Right lobe of liver (tissue), 6 donors: ENCODE data around the gene AQP12A. TPM values are rescaled to one million over a fixed set of nuclear protein-coding genes. Genes with fewer than 3 reads are reported as not detected.

Experiments
- ATAC-seq, 4 donors: fragments of 200-7000 bp; cut with Tn5 transposase; one replicate each; pipeline ENCODE4 v1.9.1; 2020; ENCODE audit warnings: mild to moderate bottlenecking in 4 of 4, moderate library complexity in 4 of 4
- DNase-seq, 3 donors: peaks; one replicate each; pipeline ENCODE4 v3.0.0-alpha.2; 2020
- H3K27ac ChIP-seq, 3 donors: fragments of 200-600 bp; one replicate each; pipeline ENCODE4 v1.8.0; 2022
- H3K27me3 ChIP-seq, 2 donors: fragments of 200-600 bp; one replicate each; pipeline ENCODE4 v1.8.0; 2022
- H3K36me3 ChIP-seq, 4 donors: fragments of 200-600 bp; sonication (generic) in 1 of 4; one replicate each; pipeline versions ENCODE4 v1.5.1 to v1.8.0; 2017 to 2022; ENCODE audit warnings: control low read depth in 1 of 4
- H3K4me1 ChIP-seq, 4 donors: fragments of 200-600 bp; sonication (generic) in 1 of 4; one replicate each; pipeline versions ENCODE4 v1.5.1 to v1.8.0; 2017 to 2022; ENCODE audit warnings: control low read depth in 1 of 4
- H3K4me3 ChIP-seq, 3 donors: fragments of 200-600 bp; one replicate each; pipeline ENCODE4 v1.8.0; 2022
- H3K9me3 ChIP-seq, 4 donors: fragments of 200-600 bp; sonication (generic) in 1 of 4; one replicate each; pipeline versions ENCODE4 v1.5.1 to v1.8.0; 2017 to 2022; ENCODE audit warnings: control low read depth in 1 of 4
- POLR2A ChIP-seq: fragments of 450-650 bp; IDR thresholded peaks from one replicate; pipeline ENCODE4 v1.6.1; 2017; ENCODE audit warnings: antibody characterized with exemption, mild to moderate bottlenecking
- WGBS: methylation state at CpG from one replicate; pipeline ENCODE4 v1.1.6; 2018; ENCODE audit warnings: low coverage, low lambda C conversion rate; ENCODE audit not compliant: insufficient coverage; ENCODE audit errors: missing lambda C conversion rate; 5-methylcytosine and 5-hydroxymethylcytosine counted together
- intact Hi-C, 2 donors: fragments of 100-400 bp; cut with DNase I; formaldehyde crosslinking; loops; one replicate each; pipeline versions ENCODE4 v1.11.2 to v1.14.1; 2022
- total RNA-seq, 6 experiments: library from RNA; depleted of rRNA in 2 of 6; stranded (reverse); fragments of >200 nt in 2 of 6; fragmentation: NEBNext Ultra II Directional in 3 of 6; extraction: Animal tissue kit (Norgen Biotek cat#: 25700) in 3 of 6; gene quantifications; one replicate each; pipeline versions ENCODE4 v1.1.0 to v1.2.4, GENCODE V29; 2016 to 2023
- TF ChIP-seq, protein P1 (sequence below), 4 donors: fragments of 200-600 bp in 3 of 4; fragments of 450-650 bp in 1 of 4; IDR thresholded peaks; one replicate each; pipeline versions ENCODE4 v1.5.1 to v1.8.0; 2016 to 2022; ENCODE audit warnings: antibody characterized with exemption in 4 of 4, mild to moderate bottlenecking in 2 of 4
- donor health status: DM: no; HTN: yes; CAD: no.
- donor health status: DM: no; HTN: no; CAD: no.
- donor health status: DM: no; HTN: no; CAD: no.
- donor health status: DM: no; HTN: yes; CAD: no.
- donor health status: DM: no; HTN: yes; CAD: no.

The AQP12A gene
- total RNA-seq, 6 experiments from 2014 or later, result not detected

DNA sequence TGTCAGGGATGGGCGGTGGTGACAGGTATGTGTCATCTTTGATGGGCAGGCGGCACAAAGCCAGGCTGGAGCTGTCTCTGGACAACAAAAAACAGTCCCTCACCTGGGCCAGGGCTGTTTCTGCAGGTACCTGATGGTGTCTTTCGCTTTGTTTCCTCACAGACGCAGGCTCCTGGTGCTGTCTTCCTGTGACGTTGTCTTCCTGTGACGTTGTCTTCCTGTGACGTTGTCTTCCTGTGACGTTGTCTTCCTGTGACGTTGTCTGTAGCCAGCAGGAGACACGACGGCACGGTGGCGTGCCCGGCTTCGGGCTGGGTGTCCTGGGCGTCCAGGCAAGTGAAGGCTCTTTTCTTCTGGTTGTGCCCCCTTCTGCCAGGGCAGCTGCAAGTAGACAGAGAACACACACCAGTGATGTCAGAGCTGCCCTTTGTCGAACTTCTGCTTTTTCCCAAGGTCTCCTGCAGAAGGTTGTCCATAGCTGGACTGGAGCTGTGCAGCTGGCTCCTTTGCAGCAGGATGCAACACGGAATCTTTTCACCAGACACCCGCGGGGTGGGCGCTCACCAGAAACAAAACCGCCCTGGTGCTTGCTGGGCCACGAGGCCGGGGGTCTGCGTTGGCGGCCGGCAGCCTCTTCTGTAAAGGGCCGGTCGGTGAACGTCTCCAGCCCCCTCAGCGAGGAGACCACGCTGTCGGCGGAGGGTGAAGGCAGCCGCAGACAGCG is 45.3 kb upstream of the AQP12A start:
- no peak for DNase-seq
- intact Hi-C loops, result no loop called here

DNA sequence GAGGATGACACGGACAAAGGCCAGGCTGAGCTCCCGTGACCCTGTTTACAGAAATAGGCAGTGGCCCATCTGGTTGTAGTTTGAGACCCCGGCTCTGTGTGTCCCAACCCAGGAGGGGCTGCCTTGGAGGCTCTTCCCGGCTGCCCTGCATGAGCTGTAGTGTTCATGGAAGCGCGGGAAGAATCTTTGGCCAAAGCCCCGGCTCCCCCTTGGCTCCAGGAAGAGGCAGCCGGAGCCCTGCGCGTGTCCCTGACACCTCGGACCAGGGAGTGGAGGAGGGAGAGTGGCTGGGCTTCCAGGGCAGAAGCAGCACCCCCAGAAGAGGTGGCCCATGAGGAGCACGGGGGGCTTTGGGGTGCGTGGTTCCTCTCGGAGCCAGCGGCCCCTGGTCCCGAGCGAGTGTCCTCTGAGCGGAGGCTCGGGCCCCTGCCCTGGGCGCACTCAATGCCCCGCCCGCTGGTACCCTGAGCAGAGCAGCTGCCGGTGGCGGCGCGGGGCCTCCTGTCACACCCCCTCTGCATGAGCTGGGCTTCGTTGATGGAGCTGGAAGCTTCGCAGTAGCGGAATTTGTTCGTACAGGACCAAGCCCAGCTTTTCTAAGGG is 44.7 kb upstream of the AQP12A start:
- H3K4me3 ChIP-seq, result no peak overlapping the region
- DNase-seq (no peak), ATAC-seq (no peak)
- H3K27ac ChIP-seq, result no peak overlapping the region
- no peaks in the 10 kb centered on the region for H3K36me3 ChIP-seq
- intact Hi-C loops, result no loop called here
- H3K4me1 ChIP-seq, result no peaks in the 10 kb centered on the region
- TF ChIP-seq, protein P1, sequence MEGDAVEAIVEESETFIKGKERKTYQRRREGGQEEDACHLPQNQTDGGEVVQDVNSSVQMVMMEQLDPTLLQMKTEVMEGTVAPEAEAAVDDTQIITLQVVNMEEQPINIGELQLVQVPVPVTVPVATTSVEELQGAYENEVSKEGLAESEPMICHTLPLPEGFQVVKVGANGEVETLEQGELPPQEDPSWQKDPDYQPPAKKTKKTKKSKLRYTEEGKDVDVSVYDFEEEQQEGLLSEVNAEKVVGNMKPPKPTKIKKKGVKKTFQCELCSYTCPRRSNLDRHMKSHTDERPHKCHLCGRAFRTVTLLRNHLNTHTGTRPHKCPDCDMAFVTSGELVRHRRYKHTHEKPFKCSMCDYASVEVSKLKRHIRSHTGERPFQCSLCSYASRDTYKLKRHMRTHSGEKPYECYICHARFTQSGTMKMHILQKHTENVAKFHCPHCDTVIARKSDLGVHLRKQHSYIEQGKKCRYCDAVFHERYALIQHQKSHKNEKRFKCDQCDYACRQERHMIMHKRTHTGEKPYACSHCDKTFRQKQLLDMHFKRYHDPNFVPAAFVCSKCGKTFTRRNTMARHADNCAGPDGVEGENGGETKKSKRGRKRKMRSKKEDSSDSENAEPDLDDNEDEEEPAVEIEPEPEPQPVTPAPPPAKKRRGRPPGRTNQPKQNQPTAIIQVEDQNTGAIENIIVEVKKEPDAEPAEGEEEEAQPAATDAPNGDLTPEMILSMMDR (IDR thresholded peaks at IDR 0.05), result no peak
- TF ChIP-seq POLR2A, result no peak
- no CpG with 5 or more reads among the region's 30 CpGs for WGBS
- H3K9me3 ChIP-seq, result no peaks in the 10 kb centered on the region
- H3K27me3 ChIP-seq, result no peaks in the 10 kb centered on the region

More for the DNA sequence above, 45.3 kb upstream of the AQP12A start:
- Histone ChIP-seq H3K27ac (no peak overlapping the region), H3K4me3 (no peak overlapping the region), H3K9me3 (no peaks in the 10 kb centered on the region), H3K4me1 (no peaks in the 10 kb centered on the region), H3K36me3 (no peaks in the 10 kb centered on the region), H3K27me3 (no peaks in the 10 kb centered on the region)
- ATAC-seq, result no peak
- TF ChIP-seq POLR2A, result no peak
- TF ChIP-seq, protein P1 (IDR thresholded peaks at IDR 0.05), result no peak
- WGBS, result no CpG with 5 or more reads among the region's 36 CpGs

DNA sequence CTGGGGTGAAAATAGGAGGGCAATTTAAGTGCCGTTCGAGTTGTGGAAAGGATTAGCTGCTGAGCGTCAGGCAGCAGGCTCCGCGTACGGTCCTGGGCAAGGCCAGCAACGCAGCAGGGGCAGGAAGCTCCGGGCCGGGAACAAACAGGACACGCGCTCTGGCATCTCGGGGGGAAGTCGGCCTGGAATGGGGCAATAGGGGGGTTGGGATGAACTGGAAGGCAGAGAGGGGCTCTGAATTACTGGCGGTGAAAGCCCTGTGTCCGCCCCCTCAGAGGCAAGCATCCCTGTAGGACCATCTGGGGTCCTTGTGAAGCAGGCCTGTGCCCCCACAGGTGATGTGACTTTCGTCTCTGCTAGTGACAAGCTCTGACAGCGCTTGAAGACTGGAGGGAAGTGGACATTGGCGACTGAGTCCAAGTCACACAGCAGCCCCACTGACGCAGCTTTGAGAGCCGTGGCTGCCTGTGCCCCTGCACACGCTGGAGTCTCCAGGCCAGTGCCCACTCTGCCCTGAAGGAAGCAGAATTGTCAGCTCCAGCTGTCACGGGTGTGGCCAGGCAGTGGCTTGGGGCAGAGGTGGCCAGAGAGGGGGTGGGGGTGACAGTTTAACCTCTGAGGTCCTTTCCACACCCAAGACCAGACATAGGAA is 44.0 kb upstream of the AQP12A start:
- no peaks in the 10 kb centered on the region for H3K36me3 ChIP-seq
- no peak overlapping the region for H3K4me3 ChIP-seq
- TF ChIP-seq, protein P1 (IDR thresholded peaks at IDR 0.05), result no peak
- TF ChIP-seq POLR2A, result no peak
- ATAC-seq (no peak), DNase-seq (no peak)
- intact Hi-C loops, result no loop called here
- H3K27me3 ChIP-seq, result no peaks in the 10 kb centered on the region
- 54% methylated on average over 11 of the region's 22 CpGs for WGBS
- H3K27ac ChIP-seq, result no peak overlapping the region
- no peaks in the 10 kb centered on the region for H3K9me3 ChIP-seq
- no peaks in the 10 kb centered on the region for H3K4me1 ChIP-seq

DNA sequence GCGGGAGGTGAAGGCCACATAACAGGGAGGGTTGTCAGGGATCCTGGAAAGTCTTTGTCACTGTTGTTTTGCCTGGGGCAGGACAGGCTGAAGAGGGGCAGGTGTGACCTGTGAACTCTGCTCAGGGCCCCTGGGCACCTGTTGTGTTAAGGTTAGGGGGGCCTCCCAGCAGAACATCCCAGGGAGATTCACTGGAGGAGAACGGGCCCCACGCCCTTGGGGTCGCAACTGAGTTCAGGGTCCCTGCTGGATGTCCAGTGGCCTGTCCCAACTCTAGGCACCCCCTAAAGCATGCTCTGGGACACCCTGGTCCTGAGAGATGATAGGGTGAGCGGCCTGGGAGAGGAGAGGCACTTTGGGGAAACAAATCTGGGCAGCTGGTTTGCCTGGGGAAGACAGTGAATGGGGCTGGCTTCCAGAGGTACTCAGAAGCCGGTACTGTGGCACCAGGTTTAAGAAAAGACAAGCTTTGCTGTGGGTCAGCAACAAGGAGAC is 43.5 kb upstream of the AQP12A start:
- Histone ChIP-seq H3K9me3 (no peaks in the 10 kb centered on the region), H3K36me3 (no peaks in the 10 kb centered on the region), H3K4me3 (no peak overlapping the region), H3K27ac (no peak overlapping the region), H3K27me3 (no peaks in the 10 kb centered on the region), H3K4me1 (no peaks in the 10 kb centered on the region)
- TF ChIP-seq, protein P1 (IDR thresholded peaks at IDR 0.05), result no peak
- TF ChIP-seq POLR2A, result no peak
- ATAC-seq (no peak), DNase-seq (no peak)
- 50% methylated on average over 2 of the region's 6 CpGs for WGBS
- intact Hi-C loops, result no loop called here
